GM19438 (cell line): Measurements from ENCODE around the gene NUP54.

Experiments
- ATAC-seq: cut with Tn5 transposase; IDR thresholded peaks from one replicate; pipeline ENCODE4 v1.9.1; 2021; ENCODE audit warnings: low read depth; ENCODE audit not compliant: unreplicated experiment

Gene NUP54, protein sequence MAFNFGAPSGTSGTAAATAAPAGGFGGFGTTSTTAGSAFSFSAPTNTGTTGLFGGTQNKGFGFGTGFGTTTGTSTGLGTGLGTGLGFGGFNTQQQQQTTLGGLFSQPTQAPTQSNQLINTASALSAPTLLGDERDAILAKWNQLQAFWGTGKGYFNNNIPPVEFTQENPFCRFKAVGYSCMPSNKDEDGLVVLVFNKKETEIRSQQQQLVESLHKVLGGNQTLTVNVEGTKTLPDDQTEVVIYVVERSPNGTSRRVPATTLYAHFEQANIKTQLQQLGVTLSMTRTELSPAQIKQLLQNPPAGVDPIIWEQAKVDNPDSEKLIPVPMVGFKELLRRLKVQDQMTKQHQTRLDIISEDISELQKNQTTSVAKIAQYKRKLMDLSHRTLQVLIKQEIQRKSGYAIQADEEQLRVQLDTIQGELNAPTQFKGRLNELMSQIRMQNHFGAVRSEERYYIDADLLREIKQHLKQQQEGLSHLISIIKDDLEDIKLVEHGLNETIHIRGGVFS

DNA sequence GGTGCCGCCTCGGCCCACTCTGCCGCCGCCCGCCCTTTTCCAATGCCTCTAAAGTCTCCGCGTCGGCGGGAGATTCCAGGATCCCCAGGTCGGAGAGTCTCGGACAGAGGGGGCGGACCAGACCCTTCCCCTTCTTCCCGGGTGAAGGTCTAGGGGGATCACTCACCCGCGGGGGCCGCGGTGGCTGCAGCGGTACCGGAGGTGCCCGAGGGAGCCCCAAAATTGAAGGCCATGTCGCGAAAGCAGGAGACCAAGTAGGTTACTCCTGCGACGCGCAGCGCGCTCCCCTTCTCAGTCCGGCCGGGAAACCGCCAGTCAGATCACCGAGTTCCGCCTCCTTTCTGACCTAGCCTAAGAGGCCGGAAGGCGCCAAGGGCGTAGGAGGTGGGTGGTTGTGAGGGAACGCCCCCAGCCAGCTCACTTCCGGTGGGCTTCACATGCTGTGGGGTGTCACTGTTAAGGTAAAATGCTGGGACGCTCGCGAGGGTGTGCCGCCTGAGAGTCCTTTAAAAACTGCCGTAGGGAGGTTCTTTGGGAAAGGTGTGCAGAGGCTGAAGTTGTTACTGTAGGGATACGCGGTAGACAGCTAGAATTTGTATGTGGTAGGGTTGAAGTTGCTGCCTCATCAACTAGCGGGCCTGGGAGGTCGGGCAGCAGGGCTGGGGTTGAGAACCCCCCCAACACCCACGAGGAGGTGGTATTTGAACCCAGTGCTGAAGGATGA lies at the start of gene NUP54:
TSS of gene NUP54 (minus strand) at position 256 of the 724 bp plus-strand sequence. CDS start at position 233, 23 bp downstream.
- peak; percentile 98 for ATAC-seq

DNA sequence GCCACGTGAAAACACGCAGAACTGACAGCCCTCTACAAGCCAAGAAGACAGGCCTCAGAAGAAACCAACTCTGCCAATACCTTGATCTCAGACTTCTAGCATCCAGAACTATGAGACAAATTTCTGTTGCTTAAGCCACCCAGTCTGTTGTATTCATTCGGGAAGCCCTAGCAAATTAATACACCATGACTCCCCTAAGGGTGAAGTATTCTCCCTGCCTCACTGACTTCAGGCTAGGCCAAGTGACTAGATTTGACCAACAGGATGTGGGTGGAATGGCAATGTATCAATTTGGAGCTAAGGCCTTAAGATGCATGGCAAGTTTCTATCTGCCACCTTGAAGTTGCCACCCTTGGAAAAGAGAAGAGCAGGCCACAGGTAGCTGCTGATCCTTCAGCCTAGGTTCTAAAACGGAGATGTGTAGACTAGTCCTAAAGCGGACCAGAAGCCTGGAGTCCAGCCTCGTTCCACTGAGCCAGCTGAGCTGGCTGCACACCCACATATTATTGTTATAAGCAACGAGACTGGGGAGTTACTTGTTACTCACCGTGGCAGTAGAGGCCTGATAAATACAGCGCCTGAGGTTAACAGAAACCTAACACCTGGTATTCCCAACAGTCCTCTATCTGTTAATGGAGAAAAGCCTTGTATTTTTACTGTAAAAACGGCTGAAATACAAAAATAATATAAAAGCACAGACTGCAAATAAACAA lies 49.0 kb upstream of the NUP54 start:
- no peak for ATAC-seq

DNA sequence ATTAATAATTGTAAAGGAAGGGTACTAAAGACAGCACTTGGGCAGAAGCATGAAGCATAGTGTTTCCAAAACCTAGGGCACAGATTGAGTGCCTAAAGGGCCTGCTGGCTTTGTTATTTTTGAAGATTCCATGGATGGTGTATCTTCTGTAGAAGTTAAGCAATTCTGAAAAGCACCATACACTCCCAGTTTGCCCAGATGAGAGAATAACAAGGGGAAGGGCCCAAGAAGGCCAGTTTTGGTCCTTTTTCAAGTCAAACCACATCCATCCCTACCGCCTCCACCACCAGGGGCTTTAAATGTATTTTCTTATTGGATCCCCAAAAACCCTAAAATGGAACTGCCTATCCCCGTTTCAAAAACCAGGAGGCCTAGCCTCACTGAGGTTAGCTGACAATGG lies 48.2 kb upstream of the NUP54 start:
- ATAC-seq: no peak

DNA sequence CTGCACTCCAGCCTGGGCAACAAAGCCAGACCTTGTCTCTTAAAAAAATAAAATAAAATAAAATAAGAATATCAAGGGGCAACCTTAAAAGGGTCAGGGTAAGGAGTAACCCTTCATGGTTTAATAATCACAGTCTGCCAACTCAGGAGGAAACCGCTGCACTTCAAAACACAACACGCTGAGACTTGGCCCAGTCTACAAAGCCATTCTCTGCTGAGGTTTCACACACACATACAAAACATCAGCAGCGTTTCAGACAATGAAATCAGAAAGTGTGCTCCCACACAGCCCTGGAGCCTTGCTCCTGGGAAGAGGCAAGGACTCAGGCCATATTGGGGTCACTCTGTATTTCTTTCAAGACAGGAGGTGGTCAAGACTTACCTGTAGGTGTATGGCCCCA lies 47.1 kb upstream of the NUP54 start:
- no peak for ATAC-seq

DNA sequence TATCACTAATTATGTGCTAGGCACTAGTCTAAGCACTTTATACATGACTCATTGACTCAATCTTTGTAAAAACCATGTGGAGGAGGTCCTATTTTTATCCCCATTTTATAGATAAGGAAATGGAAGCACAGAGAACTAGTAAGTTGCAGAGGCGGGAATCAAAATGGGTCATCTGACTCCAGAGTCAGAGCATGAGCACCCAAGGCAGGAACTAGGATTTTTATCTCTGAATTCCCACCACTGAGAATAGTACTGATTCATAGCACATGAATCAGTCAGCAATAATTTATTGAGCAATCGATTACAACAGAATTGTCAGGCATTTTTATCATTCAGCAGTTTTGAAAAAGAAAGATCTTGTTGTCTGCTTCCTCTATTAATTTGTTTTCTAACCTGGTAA lies 46.1 kb upstream of the NUP54 start:
- no peak for ATAC-seq

DNA sequence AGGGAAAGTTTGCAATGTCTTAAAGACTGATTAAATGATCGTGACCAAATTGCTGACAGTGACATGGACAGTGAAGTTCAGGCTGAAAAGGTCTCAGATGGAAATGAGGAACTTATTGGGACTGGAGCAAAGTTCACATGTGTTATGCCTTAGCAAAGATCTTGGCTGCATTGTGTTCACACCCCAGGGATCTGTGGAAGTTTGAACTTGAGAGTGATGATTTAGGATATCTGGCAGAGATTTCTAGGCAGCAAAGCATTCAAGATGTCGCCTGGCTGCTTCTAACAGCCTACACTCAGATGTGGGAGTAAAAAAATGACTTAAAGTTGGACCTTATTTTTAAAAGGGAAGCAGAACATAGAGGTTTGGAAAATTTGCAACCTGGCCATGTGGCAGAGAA lies 44.0 kb upstream of the NUP54 start:
- no peak for ATAC-seq

DNA sequence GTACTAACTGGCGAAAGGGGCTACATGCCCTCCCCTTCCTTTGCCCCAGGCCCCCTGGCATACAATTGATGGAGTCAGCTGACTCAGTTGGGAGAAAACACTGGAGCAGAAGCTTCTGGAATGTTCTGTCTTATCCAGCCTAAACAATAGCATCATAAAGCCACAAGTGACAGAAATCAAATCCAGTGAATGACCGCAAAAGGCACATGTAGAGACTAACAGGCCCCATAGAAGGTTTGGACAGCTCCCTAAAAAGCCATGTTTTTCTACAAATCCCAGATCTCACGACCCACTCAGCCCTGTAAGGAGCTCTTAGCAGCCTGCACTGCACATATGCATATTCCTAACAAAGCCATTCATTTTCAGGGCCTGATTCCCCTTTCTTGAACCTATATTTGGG lies 40.4 kb upstream of the NUP54 start:
- ATAC-seq: no peak

DNA sequence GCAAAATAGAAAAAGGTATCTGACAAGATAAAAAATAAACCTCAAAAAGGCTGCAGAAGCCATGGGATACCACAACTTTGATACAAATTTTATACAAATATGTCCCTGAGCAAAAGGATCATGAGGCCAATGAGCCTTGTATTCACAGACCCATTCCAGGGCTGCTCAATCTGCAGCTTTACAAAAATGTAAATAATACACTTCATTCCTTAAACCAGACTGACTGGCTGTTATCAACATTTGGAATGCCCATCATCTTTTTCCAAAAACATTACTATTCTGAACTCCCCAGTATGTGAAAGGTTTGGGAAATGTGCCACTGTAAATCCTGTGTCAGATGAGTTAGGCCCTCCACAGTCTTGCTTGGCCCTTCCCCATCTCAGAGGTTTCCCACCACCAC lies 40.0 kb upstream of the NUP54 start:
- no peak for ATAC-seq

DNA sequence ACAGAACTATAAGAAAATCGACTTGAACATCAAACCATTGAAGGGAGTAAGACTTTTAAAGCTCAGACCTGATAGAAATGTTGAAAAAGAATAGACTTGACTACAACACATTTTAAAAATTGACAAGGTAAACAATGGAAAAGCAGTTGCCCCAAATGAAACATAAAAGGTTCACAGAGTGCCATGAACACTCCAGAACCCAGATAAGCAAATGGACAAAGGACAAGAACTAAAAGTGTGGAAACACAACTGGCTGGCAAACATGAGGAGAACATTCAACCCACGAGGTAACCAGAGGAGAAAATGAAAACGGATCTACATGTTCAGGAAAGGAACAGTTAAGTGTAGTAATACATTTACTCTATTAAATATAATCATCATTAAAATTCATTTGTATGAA lies 39.0 kb upstream of the NUP54 start:
- no peak for ATAC-seq

DNA sequence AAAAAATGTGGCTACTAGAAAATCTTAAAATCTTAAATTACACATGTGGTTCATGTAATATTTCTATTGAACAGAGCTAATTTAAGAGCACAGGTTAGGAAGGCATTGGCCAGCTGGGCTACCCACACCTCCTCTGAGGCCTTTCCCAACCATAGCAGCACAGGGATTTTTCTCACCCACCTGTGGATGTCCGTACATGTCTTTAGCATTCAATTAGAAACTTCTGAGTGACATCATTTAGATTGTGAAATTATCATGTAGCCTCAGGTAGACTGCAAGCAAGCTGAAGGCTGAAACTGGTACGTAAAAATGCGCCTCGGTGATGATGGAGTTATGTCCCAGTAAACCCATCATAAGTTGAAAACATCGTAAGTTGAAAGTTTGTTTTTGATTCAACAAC lies 34.3 kb upstream of the NUP54 start:
- ATAC-seq: no peak

DNA sequence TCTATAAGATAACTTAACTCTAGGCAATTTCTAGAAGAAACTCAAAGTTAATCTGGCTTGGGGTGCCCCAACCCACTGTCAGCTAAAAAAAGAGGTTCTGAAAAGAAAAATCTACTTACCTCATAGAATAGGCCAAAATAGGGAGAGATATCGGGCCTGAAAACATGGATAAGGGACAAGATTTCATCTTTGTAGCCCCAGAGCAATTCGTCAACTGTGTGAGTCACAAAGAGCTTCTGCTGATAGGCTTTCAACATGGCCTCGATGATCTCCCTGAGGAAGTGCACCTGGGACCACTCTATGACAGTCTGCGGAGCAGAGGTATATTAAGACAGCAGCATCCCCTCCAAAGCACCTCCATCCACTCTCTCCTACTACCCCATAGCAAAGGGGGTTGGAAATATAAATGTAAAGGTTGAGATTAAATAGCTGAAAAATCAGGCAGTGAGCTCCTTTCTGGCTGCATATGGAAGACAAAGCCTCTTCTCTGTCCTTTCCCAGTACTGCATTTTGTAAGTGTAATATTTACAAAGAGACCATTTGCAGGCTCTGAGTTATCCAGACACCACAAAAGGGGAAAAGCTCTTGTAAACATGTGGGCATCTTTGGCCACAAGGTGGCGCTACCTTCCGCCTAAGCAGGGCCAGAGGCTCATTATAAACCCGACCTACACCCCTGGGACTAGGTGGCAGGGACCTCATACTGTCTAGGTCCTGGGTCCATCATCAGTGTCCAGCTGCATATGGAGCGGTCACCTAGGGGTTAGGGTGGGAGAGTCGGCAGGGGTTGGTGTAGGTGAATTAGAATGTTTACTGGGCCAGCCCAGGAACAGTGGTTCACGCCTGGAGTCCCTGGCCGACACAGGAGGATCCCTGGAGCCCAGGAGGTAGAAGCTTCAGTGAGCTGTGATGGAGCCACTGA lies 31.5 kb upstream of the NUP54 start:
- peak; percentile 88 for ATAC-seq

DNA sequence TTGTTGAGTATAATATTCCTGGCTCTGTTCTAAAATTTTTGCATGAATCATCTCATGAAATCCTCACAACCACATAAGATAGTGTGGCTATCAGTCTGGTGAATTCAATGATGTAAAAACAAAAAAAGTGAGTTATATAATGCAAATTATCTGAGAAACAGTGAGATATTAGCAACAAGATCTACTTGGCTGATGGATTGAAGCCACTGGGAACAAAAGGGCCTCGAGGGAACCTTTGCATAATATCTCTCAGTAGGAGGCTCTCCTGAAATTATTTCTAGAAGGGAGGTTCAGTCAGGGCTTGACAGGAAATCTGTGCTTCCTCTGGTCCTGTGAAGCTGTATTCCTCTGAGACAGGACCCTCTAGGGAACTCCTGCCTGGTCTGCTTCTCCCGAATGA lies 30.1 kb upstream of the NUP54 start:
- no peak for ATAC-seq

DNA sequence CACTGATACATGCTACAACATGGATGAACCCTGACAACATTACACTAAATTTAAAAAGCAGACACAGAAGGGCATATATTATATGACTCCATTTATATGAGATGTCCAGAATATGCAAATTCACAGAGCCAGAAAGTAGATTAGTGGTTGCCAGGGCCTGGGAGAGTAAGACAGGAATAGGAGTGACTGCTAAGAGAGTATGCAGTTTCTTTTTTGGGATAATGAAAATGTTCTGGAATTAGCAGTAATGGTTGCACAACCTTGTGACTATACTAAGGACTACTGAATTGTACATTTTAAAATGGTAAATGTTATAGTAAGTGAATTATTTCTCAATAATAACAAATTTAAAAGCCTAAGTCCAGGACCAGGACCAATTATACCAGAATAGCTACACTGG lies 29.5 kb upstream of the NUP54 start:
- ATAC-seq: no peak

DNA sequence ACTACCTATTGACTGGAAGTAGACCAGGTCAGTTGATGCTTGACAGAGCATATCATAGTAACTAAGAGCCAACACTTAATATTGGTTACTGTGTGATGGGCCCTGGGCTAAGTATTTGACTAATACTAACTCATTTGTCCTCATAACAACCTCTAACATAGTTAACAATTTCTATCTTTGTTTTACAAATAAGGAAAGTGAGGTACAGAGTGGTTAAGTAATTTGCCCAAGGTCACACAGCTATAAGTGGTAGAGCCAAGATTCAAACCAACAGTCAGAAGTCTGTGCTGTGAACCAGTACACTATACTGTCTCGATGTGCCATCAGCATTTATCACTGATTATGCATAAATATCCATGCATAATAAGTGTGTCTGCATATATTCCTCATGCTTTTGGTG lies 27.1 kb upstream of the NUP54 start:
- ATAC-seq: no peak

DNA sequence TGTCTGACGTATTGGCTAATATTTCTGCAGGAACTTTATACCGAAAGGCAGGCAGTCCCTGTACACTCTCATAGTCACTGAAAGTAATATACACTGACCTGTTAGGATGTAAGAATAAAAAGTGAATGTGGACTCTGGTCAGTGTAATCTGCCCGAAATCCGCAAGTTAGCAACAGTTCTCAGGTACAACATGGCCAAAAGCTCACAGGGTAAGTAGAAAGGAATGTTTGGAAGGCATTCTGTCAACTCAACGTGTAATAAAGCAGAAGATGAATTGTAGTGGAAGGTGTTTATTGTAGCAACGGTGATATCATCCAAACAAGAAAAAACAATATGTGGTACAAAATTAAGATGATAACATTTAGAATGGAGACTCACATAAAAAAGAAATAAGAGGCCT lies 26.0 kb upstream of the NUP54 start:
- no peak for ATAC-seq

DNA sequence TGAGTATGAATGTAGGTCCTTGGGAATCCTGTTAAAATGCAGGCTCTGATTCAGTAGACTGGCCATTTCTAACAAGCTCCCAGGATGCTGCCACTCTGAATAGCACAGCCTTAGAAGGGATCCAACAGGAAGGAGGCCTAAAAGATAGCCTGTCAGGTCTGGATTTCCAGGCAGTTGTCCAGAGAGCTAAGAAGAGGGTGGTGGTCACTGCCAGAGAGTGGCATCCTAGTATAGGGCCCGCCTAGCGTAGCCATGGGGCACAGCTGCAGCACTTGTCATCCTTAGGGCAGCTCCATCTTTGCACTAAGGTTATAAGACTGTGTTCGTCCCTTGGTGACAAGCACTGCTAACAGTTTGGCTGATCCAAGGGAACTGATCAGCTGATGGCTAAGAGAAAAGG lies 20.5 kb upstream of the NUP54 start:
- ATAC-seq: no peak

DNA sequence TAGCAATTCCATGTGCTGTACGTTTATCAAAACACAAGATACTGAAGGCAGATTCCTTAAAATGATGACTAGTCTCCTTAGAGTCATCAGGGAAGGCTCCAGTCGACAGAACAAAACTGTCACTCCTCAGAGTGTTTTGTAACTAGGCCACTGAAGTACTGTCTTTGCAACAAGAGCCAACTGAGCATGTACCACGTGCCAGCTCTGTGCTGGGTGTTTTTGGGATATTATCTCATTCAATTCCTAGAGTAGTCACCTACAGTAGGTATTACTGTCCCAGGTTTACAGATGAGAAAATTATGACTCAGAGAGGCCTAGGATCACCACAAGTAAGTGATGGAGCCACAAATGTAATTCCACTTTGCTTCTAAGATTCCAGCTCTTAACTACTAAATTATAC lies 18.3 kb upstream of the NUP54 start:
- no peak for ATAC-seq

DNA sequence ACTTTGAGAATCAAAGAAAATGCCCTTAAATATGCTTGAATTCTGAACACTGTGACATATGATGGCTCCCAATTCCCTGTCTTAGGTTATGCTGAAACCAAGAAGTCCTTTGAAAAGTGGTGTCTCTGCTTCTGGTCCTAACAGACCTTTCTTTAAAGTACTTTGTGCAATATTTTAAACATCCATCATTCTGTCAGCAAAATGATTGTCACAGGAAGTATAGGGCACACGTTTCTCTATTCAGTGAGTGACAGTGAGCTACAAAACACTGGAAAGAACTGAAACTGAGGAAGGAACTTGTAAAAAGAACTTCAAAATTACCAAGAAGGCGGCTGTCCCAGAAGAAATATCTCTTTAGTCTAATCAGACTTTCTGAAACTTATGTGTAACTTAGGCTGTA lies 12.2 kb upstream of the NUP54 start:
- ATAC-seq: no peak

DNA sequence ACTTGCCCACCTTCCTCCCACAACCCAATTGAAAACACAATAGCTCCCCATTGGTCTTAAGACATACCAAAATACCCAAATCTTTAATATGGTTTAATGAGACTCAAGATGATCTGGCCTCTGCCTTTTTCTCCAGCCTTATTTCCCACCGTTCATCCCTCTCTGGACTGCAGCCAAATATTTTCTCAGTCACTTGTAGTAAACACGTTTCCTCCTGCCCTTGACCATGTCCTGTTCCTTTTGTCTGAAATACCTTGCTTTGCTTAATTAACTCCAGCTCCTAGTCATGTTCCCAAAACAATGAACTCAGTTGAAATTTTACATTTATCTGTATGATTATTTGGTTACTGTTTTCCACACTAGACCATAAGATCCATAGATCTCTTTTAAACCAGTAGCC lies 8.4 kb upstream of the NUP54 start:
- ATAC-seq: no peak

DNA sequence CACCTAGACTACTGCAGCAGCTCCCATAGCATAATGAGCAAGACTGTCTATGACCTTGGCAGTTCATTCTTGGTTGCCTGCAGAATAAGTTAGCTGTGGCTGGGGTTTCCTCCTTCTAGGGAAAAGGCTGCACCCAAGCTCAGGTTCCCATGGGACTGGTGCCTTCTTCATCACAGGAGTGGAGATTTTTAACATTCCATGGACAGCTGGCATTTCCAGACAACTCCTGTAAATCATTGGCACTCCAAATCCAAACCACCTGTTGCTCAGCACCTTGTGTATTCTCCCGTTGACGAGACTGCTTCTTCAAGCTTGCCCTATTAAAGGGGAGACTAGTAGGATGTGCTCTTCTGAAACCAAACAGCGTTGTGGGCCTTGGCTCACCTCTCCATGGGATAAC lies 7.8 kb upstream of the NUP54 start:
- ATAC-seq: no peak
